LoVo (cell line): ENCODE results near the gene DRC7.
"Not testable (repeated sequence)": the region's sequence is repeated elsewhere in the genome, so short reads cannot be mapped to it uniquely, and the experiment has no call there.

Experiments used
- DNase-seq: peaks from one replicate; pipeline ENCODE4 v3.0.0-alpha.2; 2016; ENCODE audit warnings: low spot score

Gene DRC7

DNA sequence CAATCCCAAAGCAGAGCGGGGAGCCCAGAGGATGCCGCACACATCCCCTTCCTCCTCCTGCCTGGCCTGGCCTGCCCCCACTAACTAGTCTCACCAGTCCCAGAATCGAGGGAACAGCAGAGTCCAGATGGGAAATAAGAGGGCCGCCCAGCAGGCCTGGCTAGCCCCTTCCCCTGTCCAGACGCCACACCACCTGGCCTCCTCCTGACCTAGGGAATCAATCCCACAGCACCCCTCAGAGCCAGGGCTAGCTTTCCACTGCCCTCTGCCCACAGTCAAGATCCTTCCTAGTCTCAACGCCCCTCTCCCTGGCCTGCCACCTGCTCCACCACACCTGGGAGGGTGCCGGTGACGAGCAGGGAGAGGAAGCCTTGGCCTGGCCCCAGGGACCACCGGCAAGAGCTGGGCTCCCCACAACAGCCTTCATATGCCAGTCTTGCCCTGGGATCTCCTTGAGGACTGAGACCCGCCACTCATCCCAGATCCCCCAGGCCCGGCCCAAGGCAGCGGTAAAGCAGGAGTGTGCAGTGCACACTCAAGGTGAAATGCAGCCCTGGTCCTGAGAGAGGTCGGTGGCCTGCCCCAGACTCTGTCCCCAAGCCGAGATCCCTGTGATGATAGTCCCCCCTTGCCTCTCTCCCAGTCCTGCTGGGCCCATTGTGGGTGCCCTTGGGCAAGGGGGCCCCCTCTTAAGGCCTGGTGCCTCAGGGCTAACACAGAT is 68.8 kb downstream of the DRC7 start:
- no peak for DNase-seq

DNA sequence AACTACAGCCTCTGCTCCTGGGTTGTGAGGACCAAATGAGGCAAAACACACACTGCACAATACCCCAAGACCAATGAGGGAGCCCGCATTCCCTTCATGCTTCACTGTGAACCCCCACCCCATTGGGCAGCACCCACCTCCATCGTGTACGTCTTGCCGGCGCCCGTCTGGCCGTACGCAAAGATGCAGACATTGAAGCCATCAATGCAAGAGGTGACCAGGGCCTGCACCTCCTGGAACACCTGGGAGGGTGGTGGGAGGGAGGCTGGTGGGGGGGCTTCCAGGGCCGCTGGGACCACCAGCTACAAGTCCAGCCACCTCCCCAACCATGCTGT is 69.4 kb downstream of the DRC7 start:
- DNase-seq, result no peak

GRCh38 chr16:57764341-57765159 is 69.9 kb downstream of the DRC7 start:
- peak; percentile 35 for DNase-seq

DNA sequence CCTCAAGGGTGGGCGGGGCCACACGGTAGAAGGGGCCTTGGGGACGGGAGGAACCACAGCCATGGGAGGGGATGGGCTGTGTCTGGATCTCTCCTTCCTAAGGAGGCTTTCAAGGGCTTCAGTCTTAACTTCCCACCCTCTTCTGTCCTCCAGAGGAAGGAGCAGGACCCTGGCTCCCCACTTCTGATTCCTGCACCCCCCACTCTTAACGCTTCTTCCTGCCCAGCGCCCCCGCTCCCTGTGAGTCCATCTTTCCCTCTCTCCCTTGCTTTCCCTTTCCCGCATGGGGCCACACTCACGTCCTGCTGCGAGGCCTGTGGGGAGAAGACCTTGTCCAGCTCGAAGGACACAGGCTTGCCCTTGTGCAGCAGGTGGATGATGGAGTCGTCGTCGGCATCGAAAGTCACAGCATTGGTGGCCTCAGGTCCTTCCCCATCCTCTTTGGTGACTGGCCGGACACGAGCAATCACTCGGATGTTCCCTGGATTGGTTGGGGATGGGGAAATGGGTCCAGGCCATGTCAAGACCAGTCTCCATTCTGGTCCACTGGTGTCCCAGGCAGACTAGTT is 70.6 kb downstream of the DRC7 start:
- DNase-seq, result no peak

GRCh38 chr16:57766714-57767348 is 72.2 kb downstream of the DRC7 start:
- DNase-seq, result no peak

DNA sequence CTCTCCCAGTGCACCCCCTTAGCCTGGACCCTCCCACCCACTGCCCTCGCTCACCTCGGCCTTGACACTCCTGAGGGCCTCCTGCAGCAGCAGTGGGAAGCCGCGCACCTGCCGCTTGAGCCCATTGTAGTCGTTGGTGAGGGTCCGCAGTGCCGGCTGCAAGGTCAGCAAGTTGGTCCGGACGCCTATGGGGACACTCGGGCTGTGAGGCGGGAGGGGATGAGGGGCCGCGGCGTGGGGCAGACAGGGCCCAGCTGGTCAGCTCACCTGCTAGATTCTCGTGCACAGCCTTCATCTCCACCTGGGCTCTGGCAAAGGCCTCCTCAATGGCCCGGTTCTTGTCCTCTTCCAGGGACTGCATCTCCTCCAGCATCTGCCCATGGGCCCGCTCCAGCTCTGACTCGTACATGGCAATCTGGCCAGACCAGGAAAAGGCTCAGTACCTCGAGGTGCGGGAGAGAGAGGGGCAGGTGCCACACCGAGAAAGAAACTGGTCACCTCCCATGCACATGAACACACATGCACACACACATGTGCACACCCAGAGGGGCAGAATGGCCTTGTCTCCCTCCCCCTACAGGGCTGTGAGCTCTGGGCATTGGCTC is 75.0 kb downstream of the DRC7 start:
- DNase-seq, result no peak

GRCh38 chr16:57770361-57770760 is 75.8 kb downstream of the DRC7 start:
- no peak for DNase-seq

GRCh38 chr16:57771141-57771785 is 76.7 kb downstream of the DRC7 start:
- DNase-seq, result no peak

DNA sequence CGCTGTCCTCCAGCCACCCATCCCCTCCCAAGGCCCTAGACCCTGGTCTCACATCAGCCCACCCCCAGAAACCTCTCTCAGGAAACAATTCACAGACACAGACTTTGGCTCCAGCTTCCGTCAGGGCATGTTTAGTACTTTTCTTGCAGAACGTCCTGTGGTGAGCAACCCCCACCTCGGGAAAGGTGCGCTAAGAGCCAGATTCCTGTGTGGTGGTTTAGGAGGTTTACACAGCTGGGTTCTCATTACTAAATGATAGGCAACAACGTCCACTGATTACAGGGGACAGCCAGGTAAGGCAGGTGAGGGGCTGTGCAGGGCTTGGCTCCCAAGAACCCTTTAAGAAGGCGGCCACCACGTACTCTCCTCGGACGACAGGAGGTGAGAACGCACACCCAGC is 78.4 kb downstream of the DRC7 start:
- DNase-seq, result no peak

DNA sequence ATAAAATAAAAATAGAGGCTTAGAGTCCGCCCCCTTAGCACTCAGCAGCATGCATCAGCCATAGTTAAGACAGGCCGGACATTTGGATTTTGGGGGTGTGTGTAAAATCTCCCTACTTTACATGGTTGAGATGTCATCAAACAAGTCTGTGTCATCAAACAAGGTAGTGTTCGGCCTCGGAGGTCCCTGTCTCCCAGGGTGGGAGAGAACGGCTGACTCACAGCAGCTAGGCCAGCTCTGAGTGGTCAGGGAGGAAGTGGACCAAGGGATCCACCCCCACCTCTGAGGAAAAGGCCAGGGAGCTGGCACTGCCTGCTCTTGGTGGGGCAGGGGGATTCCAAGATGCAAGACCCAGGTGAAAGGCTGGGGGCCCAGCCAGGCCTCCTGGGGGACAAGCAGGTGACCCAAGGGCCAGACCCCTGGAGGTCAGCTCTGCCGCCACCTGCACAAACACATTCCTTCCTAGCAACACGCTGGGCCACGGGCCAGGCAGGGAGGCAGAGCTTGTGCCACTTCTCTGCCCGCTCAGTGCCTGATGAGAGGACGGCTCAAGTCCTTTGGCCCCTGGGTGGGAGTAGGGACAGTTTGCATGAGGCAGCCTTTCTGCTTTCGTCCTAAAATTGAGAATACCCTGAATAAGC is 79.2 kb downstream of the DRC7 start:
- no peak for DNase-seq

DNA sequence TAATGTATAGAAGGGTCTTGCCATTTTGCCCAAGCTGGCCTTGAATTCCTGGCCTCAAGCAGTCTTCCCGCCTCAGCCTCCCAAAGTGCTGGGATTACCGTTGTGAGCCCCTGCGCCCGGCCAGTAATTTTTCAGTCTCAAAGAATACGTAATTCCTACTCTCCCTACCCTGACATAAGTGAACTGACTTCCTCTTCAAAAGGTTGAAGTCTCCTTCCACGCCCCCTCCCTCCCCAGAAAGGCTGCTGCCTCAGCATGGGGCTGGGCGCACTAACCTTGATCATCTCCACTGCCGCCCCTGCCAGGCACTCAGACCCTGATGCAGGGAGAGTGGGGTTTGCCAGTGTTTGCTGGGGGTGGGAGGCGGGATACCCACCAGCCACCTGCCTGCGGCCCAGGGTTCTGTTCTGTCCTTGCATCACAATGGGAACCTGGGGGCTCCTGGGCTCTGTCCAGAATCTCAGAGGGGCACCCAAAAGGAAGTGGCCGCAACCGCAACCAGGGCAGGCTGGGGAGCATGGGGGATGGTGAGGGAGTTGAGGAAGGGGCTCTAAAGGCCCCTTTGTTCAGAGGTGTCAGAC is 80.2 kb downstream of the DRC7 start:
- no peak for DNase-seq

GRCh38 chr16:57775661-57776469 is 81.3 kb downstream of the DRC7 start:
- no peak for DNase-seq

GRCh38 chr16:57778658-57779057 is 84.1 kb downstream of the DRC7 start:
- no peak for DNase-seq

- DNase-seq, result not testable (repeated sequence)
Measured at GRCh38 chr16:57779836-57780235, 85.2 kb downstream of the DRC7 start.

DNA sequence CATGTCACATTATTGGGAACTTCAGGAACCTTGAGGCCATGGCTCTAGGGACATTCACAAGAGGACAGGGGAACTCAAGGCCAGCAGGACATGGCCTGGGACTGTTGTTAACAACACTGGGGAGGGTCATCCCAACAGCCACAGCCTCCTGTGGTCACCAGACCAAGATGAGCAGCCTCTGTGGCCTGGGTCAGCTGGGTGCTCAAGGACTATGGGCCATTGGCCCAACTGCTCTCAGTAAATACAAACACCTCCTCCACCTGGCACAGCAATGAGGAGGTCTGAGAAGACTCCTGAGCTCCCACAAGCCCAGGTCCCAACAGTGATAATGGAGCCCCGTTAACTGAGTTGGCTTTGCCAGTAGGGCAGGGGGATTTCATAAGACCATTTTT is 86.7 kb downstream of the DRC7 start:
- DNase-seq, result no peak
